Activated CD4-positive, alpha-beta memory T cell treated with anti-CD3 and anti-CD28 coated beads, Interleukin-2, amount 10 ng/mL, durations not matched to agents 7 days and 5 days (primary cell): Measurements from ENCODE around the gene LIX1. TPM values are rescaled to one million over a fixed set of nuclear protein-coding genes. Genes with fewer than 3 reads are reported as not detected.

Experiments
- CTCF ChIA-PET: fragments of 350-600 bp; sonication (Branson Sonifier 250); formaldehyde crosslinking; loops from one replicate; lab custom pipeline; 2021; ENCODE audit warnings: antibody characterized with exemption, inconsistent platforms; lab: Charles Lee
- POLR2A ChIA-PET: fragments of 350-600 bp; sonication (Branson Sonifier 250); formaldehyde crosslinking; loops from one replicate; lab custom pipeline; 2021; ENCODE audit warnings: antibody characterized with exemption; lab: Charles Lee
- DNase-seq: peaks from one replicate; pipeline ENCODE4 v3.0.0-alpha.2; 2020
- H3K27ac Mint-ChIP-seq: one replicate; pipeline ENCODE4 v1.8.0; 2021; ENCODE audit warnings: mild to moderate bottlenecking, mixed read lengths
- H3K27me3 Mint-ChIP-seq: one replicate; pipeline ENCODE4 v1.8.0; 2021; ENCODE audit warnings: mixed read lengths
- H3K36me3 Mint-ChIP-seq: one replicate; pipeline ENCODE4 v1.8.0; 2021; ENCODE audit warnings: low read depth, mixed read lengths
- H3K4me1 Mint-ChIP-seq: one replicate; pipeline ENCODE4 v1.8.0; 2021; ENCODE audit warnings: mixed read lengths
- H3K4me3 Mint-ChIP-seq: one replicate; pipeline ENCODE4 v1.8.0; 2021; ENCODE audit warnings: mild to moderate bottlenecking, mixed read lengths
- H3K9me3 Mint-ChIP-seq: one replicate; pipeline ENCODE4 v1.8.0; 2021; ENCODE audit warnings: mixed read lengths
- total RNA-seq, 2 experiments: library from RNA; stranded (reverse); gene quantifications; one replicate each; pipeline ENCODE4 v1.2.3, GENCODE V29; 2021

Gene LIX1
- total RNA-seq, 2 experiments from 2014 or later: not detected

DNA sequence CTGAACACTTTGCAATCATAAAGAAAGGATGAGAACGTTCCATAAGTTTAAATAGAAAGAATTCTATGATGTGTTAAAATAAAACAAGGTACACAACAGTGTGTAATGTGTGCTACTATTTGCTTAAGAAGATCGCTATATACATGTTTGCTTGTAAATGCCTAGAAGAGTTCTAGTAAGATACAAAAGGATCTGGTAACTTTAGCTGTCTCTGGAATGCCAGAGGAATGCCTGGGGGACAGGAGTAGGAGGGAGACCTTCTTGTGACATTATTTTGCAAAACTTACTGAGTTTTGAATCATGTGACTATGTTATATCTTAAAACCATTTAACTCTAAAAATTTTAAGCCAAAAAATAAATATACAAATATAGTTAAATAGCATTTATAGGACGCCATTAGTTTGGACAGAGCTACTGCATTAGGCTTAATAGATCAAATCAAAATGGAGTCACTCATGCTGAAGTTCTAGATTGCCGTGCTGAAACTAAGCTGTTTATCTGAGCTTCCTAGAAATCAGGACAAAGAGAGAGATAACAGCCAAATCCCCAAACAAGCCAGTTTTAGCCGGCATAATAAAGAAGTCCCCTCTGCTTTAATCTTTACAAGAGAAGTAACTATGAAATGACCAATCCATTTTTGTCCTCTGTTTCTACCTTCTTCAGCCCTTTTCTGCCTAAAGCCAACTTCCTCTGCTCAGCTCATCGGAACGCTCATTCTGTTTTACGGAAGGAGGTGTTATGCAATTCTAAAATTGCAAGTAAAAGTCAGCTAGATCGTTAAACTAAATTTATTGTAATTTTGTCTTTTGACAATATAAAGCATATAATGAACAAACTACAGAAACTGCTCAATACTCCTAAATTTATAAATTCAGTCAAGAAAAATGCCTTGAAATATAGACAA, 44.8 kb downstream of the LIX1 start:
- Mint-ChIP-seq H3K9me3 (no peaks in the 10 kb centered on the region), H3K27ac (no peak overlapping the region), H3K4me1 (peaks cover 24% of the 10 kb centered on the region), H3K36me3 (no peaks in the 10 kb centered on the region), H3K4me3 (no peak overlapping the region), H3K27me3 (peaks cover 23% of the 10 kb centered on the region)
- POLR2A ChIA-PET: interaction anchor here (0.5 kb wide), 1 partner anchor 290 kb away, joined by 3 read pairs; the partner anchor contains the start of gene ERAP1
- CTCF ChIA-PET: interaction anchor here (1.2 kb wide), 1 partner anchor 45 kb away, joined by 5 read pairs; the partner anchor contains the start of gene LIX1
- no peak for DNase-seq

- Mint-ChIP-seq H3K27me3 (peaks cover 30% of the 10 kb centered on the region), H3K9me3 (no peaks in the 10 kb centered on the region), H3K36me3 (no peaks in the 10 kb centered on the region), H3K27ac (no peak overlapping the region), H3K4me1 (peaks cover 24% of the 10 kb centered on the region), H3K4me3 (no peak overlapping the region)
- POLR2A ChIA-PET: no interaction called here
- DNase-seq: no peak
- CTCF ChIA-PET: interaction anchor here (1.2 kb wide), 1 partner anchor 46 kb away, joined by 5 read pairs; the partner anchor contains the start of gene LIX1
Observed at GRCh38 chr5:97096846-97097245, 45.6 kb downstream of the LIX1 start.

- Mint-ChIP-seq H3K36me3 (no peaks in the 10 kb centered on the region), H3K4me1 (peaks cover 24% of the 10 kb centered on the region), H3K27ac (no peak overlapping the region), H3K27me3 (peaks cover 31% of the 10 kb centered on the region), H3K4me3 (no peak overlapping the region), H3K9me3 (no peaks in the 10 kb centered on the region)
- DNase-seq: no peak
- ChIA-PET CTCF (interaction anchor here (1.4 to 1.7 kb wide), 2 partner anchors 11 to 133 kb away, joined by 3 to 4 read pairs; no protein-coding TSS in a partner anchor), POLR2A (interaction anchor here (1.3 kb wide), 1 partner anchor 225 kb away, joined by 3 read pairs; no protein-coding TSS in a partner anchor)
Observed at GRCh38 chr5:97096191-97096590, 46.2 kb downstream of the LIX1 start.

DNA sequence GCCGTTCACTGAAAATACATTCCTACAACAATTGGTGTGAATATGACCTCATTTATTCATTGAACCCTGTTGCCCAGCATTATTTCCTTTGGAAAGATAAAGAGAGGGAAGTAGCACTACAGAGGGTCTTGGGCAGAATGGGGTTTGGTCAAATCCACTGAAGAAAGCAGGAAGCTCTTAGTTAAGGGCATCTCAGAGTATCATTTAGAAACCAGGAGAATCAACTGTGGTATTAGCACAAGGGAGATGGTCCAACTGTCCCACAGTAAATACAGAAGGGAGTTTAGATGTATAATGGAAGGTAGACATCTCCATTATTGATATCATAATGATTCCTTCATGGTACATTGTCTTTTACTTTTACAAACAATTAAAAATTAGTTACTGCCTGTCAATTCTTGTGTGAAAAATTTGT, 47.1 kb downstream of the LIX1 start:
- peaks cover 24% of the 10 kb centered on the region for H3K4me1 Mint-ChIP-seq
- POLR2A ChIA-PET: interaction anchor here (0.8 to 2.1 kb wide), 8 partner anchors 13 to 289 kb away, joined by 3 to 6 read pairs (median 3); partner anchors contain the start of gene ERAP1

GRCh38 chr5:97094579-97095317, 47.7 kb downstream of the LIX1 start:
- peak; percentile 54 for DNase-seq
- H3K4me3 Mint-ChIP-seq: no peak overlapping the region
- H3K27me3 Mint-ChIP-seq: peaks cover 39% of the 10 kb centered on the region
- H3K4me1 Mint-ChIP-seq: peaks cover 24% of the 10 kb centered on the region
- no peaks in the 10 kb centered on the region for H3K9me3 Mint-ChIP-seq
- H3K27ac Mint-ChIP-seq: peak overlapping the region; percentile 51
- POLR2A ChIA-PET: interaction anchor here (0.8 to 2.1 kb wide), 9 partner anchors 13 to 325 kb away, joined by 3 to 6 read pairs (median 3); partner anchors contain the start of gene ERAP1
- H3K36me3 Mint-ChIP-seq: no peaks in the 10 kb centered on the region
- CTCF ChIA-PET: interaction anchor here (0.7 to 1.7 kb wide), 5 partner anchors 8 to 226 kb away, joined by 3 to 4 read pairs (median 3); no protein-coding TSS in a partner anchor

More for the DNA sequence above, 47.1 kb downstream of the LIX1 start:
- no peaks in the 10 kb centered on the region for H3K9me3 Mint-ChIP-seq
- H3K27ac Mint-ChIP-seq: peak overlapping the region; percentile 51
- no peak overlapping the region for H3K4me3 Mint-ChIP-seq
- no peaks in the 10 kb centered on the region for H3K36me3 Mint-ChIP-seq
- H3K27me3 Mint-ChIP-seq: peaks cover 38% of the 10 kb centered on the region
- no peak for DNase-seq
- CTCF ChIA-PET: interaction anchor here (0.7 to 1.7 kb wide), 5 partner anchors 8 to 226 kb away, joined by 3 to 4 read pairs (median 3); no protein-coding TSS in a partner anchor

GRCh38 chr5:97093193-97093592, 49.2 kb downstream of the LIX1 start:
- Mint-ChIP-seq H3K9me3 (no peaks in the 10 kb centered on the region), H3K27me3 (peaks cover 33% of the 10 kb centered on the region), H3K27ac (no peak overlapping the region), H3K4me3 (no peak overlapping the region), H3K36me3 (no peaks in the 10 kb centered on the region), H3K4me1 (peaks cover 24% of the 10 kb centered on the region)
- CTCF ChIA-PET: no interaction called here
- POLR2A ChIA-PET: no interaction called here
- DNase-seq: no peak

- H3K27ac Mint-ChIP-seq: no peak overlapping the region
- CTCF ChIA-PET: interaction anchor here (0.7 to 1.3 kb wide), 2 partner anchors 9 to 151 kb away, joined by 3 to 5 read pairs; no protein-coding TSS in a partner anchor
Observed at GRCh38 chr5:97090944-97091343, 51.5 kb downstream of the LIX1 start.

DNA sequence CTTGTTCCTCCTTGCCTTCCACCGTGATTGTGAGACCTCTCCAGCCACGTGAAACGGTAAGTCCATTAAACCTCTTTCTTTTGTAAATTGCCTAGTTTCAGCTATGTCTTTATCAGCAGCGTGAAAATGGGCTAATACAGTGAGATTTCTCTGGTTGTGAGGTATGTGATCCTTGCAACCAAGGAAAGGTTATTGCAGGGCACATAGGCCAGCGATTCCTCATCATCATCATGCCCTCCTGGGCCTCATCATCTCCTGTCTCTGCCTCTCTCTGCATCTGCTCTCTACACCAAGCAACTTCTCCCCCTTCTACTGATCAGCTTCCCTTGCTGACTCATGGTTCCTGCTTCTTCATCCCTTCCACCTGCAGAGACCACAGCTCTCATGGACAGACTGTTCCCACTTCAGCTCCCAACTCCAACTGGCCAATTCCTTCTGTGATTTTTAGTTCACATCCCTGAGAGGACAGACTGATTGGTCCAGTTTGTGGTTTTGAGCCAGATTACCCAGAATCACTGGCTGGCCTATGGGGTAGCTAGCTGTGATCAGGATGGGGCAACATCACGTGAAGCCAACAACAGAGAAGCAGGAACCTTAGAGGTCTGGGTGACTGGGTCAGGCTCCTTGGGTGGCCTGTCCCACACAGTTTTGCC, 53.1 kb downstream of the LIX1 start:
- ChIA-PET CTCF (no interaction called here), POLR2A (no interaction called here)
- no peak for DNase-seq
- Mint-ChIP-seq H3K27me3 (peaks cover 41% of the 10 kb centered on the region), H3K4me1 (peaks cover 1% of the 10 kb centered on the region), H3K27ac (no peak overlapping the region), H3K4me3 (no peak overlapping the region), H3K9me3 (peaks cover 6% of the 10 kb centered on the region), H3K36me3 (peaks cover 3% of the 10 kb centered on the region)

More at GRCh38 chr5:97090944-97091343, 51.5 kb downstream of the LIX1 start:
- Mint-ChIP-seq H3K4me1 (peaks cover 16% of the 10 kb centered on the region), H3K36me3 (no peaks in the 10 kb centered on the region), H3K27me3 (peaks cover 39% of the 10 kb centered on the region), H3K9me3 (no peaks in the 10 kb centered on the region), H3K4me3 (no peak overlapping the region)
- POLR2A ChIA-PET: no interaction called here
- no peak for DNase-seq

DNA sequence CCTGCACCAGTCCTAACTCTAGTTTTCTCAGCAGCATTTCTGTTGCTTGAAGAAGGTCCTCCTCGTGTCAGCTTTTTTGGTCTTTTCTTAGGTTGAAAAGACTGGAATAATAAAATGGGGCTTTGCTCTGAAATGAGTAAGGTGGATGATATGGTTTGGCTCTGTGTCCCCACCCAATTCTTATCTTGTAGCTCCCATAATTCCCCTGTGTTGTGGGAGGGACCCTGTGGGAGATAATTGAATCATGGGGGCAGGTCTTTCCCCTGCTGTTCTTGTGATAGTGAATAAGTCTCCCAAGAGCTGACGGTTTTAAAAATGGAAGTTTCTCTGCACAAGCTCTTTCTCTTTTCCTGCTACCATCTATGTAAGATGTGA, 53.6 kb downstream of the LIX1 start:
- Mint-ChIP-seq H3K36me3 (peaks cover 3% of the 10 kb centered on the region), H3K4me1 (peaks cover under 1% of the 10 kb centered on the region), H3K4me3 (no peak overlapping the region), H3K9me3 (peaks cover 9% of the 10 kb centered on the region), H3K27me3 (peaks cover 45% of the 10 kb centered on the region), H3K27ac (no peak overlapping the region)
- no peak for DNase-seq
- ChIA-PET POLR2A (no interaction called here), CTCF (no interaction called here)

DNA sequence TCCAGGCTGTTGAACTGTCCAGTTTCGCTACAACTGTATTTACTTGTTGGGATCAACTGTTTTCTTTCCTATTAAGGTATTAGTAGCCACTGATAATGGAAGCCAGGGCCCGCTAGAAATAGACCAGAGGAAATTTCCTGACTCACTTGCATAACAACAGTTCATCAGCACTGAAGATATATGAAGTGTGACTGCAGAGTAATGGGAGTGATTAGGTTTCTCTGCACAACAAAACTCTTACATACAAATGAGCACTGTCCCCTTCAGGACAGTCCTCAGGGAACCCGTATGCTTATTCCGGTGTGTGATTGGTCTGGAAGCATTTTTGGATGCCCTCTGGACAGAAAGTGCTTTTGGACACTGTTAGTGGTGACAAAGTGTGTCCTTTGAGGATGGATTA, 55.3 kb downstream of the LIX1 start:
- no peak overlapping the region for H3K4me3 Mint-ChIP-seq
- CTCF ChIA-PET: no interaction called here
- POLR2A ChIA-PET: no interaction called here

GRCh38 chr5:97085459-97086181, 56.8 kb downstream of the LIX1 start:
- DNase-seq: no peak
- H3K36me3 Mint-ChIP-seq: peaks cover 3% of the 10 kb centered on the region
- H3K27ac Mint-ChIP-seq: no peak overlapping the region
- no peak overlapping the region for H3K4me3 Mint-ChIP-seq
- H3K4me1 Mint-ChIP-seq: peaks cover 9% of the 10 kb centered on the region
- ChIA-PET POLR2A (no interaction called here), CTCF (no interaction called here)
- peaks cover 37% of the 10 kb centered on the region for H3K27me3 Mint-ChIP-seq
- peaks cover 9% of the 10 kb centered on the region for H3K9me3 Mint-ChIP-seq

More for the DNA sequence above, 55.3 kb downstream of the LIX1 start:
- no peak overlapping the region for H3K27ac Mint-ChIP-seq
- H3K27me3 Mint-ChIP-seq: peaks cover 45% of the 10 kb centered on the region
- peaks cover 2% of the 10 kb centered on the region for H3K4me1 Mint-ChIP-seq
- no peak for DNase-seq
- peaks cover 3% of the 10 kb centered on the region for H3K36me3 Mint-ChIP-seq
- peaks cover 9% of the 10 kb centered on the region for H3K9me3 Mint-ChIP-seq
